Stimulated activated effector memory CD8-positive, alpha-beta T cell treated with anti-CD3 and anti-CD28 coated beads, Interleukin-12 subunit alpha, Interleukin-12 subunit beta, amount 100 ng/mL, for 72 hours (primary cell): Measurements from ENCODE around the gene SCAPER.

Source experiments
- ATAC-seq: fragments of 150-1000 bp; cut with Tn5 transposase; 2 replicates; pipeline ENCODE4 v1.10.0; 2021
- DNase-seq, 2 donors: peaks; one replicate each; pipeline ENCODE4 v3.0.0; 2021 to 2022; ENCODE audit warnings: low spot score in 2 of 2
- H3K27ac Mint-ChIP-seq: one replicate; pipeline ENCODE4 v1.8.0; 2022; ENCODE audit warnings: mild to moderate bottlenecking, mixed read lengths
- H3K36me3 Mint-ChIP-seq: one replicate; pipeline ENCODE4 v1.8.0; 2022; ENCODE audit warnings: mild to moderate bottlenecking, mixed read lengths
- H3K4me1 Mint-ChIP-seq: one replicate; pipeline ENCODE4 v1.8.0; 2022; ENCODE audit warnings: mixed read lengths
- H3K4me3 Mint-ChIP-seq: one replicate; pipeline ENCODE4 v1.8.0; 2022; ENCODE audit warnings: mild to moderate bottlenecking, mixed read lengths
- H3K9me3 Mint-ChIP-seq: one replicate; pipeline ENCODE4 v1.8.0; 2022; ENCODE audit warnings: mixed read lengths

The SCAPER gene

DNA sequence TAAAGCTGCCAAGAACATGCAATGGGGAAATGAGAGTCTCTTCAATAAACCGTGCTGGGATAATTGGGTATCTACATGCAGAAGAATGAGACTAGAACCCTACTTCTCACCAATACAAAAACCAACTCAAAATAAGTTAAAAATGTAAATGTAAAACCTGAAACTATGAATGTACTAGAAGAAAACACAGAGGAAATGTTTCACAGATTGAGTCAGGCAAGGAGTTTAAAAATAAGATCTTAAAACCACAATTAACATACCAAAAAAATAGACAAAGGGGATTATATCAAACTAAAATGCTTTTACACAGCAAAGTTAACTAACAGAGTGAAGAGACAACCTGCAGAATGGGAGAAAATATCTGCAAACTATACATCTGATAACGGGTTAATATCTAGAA is 478.2 kb downstream of the SCAPER start:
- no peak overlapping the region for H3K4me3 Mint-ChIP-seq
- no peaks in the 10 kb centered on the region for H3K4me1 Mint-ChIP-seq
- ATAC-seq (no peak), DNase-seq (no peak)
- H3K27ac Mint-ChIP-seq, result no peak overlapping the region
- peaks cover 13% of the 10 kb centered on the region for H3K9me3 Mint-ChIP-seq
- no peaks in the 10 kb centered on the region for H3K36me3 Mint-ChIP-seq

DNA sequence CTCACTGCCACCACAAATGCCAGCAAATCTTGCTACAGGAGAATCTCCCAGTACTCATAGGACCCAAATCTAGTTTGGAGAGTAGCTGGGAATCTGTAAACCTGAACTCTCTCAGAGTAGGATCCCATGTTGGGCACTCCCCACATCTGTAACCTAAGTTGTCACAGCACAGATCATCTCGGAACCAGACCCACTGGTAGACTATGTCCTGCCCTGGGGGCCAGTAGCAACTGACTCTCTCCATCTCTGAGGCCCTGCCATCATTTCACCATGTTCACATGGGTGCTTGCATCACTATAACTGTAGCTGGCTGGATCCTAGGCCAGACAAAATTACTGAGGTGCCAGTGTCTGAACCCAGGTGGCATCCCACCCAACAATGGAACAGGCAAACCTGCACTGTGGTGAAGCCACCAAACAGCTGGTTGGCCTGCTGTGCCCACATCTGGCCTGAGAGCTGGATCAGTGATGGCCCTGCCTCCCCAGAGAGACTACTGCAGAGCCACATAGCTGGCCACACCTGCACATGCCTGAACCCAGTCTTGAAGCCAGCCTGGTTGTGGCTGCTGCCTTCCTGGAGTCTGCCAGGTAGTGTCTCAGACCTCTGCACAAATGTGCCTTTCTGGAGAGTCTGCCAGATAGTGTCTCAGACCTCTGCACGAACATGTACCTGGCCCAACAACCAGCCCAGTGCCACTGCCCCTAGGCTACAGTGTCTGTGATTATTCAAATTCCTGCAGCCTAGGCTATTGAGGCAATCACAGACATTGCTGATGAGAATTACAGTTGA is 486.6 kb downstream of the SCAPER start:
- no peaks in the 10 kb centered on the region for H3K36me3 Mint-ChIP-seq
- DNase-seq (no peak), ATAC-seq (peak; percentile 8)
- H3K4me3 Mint-ChIP-seq, result no peak overlapping the region
- H3K27ac Mint-ChIP-seq, result no peak overlapping the region
- H3K9me3 Mint-ChIP-seq, result peaks cover 2% of the 10 kb centered on the region
- H3K4me1 Mint-ChIP-seq, result no peaks in the 10 kb centered on the region

DNA sequence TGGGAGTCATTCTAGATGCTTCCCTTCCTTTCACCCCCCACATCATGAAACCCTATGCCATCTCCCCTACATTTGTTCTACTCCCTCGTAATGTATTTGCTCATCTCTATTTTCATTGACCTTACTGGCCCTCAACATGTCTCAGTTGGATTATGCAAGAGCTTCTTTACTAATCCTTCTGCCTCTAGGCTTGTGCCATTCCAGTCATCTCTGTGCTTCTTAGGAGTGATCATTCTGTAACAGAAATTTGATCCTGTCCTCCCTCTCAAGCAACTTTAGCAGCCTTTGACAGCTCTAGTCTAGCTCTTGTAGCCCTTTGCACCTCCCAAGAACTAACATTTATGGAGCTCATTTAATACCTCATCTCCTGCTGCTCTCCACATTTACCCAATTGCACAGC is 503.9 kb downstream of the SCAPER start:
- no peaks in the 10 kb centered on the region for H3K9me3 Mint-ChIP-seq
- H3K36me3 Mint-ChIP-seq, result peaks cover 7% of the 10 kb centered on the region
- no peak overlapping the region for H3K27ac Mint-ChIP-seq
- H3K4me3 Mint-ChIP-seq, result no peak overlapping the region
- H3K4me1 Mint-ChIP-seq, result no peaks in the 10 kb centered on the region
- ATAC-seq (no peak), DNase-seq (no peak)

DNA sequence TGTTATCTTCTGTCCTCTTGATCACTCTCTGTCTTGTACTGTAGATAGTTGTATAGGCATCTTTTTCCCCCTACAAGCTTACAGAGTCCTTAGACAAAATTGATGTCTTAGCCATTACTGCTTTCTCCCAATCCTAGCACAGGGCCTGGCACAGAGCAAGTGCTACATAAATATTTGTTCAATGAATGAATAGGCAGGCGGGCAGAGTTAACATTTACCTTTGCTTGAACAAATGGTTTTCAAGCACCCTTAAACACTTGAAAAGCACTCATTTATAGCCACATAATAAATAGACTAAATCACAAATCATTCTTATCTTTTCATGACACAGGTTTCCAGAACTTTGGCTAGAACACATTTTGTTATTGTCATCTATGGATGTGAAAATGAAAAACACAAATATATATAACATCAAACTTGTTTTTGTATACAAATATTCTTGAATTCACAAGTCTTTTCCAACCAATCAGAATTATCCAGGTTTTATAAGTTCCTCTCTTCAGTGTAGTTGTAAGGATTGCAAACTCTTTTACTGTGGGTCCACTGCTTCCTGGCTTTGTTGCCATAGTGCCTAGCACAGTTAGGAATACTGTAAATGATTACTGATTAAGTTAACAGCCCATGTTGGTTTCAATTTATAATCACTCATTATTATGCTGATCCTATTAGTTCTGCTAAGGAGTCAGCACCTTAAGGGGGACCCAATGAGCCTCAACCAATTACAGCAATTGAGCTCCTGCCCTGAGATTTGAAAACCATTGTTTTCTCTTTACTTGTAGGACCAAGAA is 506.6 kb downstream of the SCAPER start:
- no peak overlapping the region for H3K27ac Mint-ChIP-seq
- no peaks in the 10 kb centered on the region for H3K4me1 Mint-ChIP-seq

DNA sequence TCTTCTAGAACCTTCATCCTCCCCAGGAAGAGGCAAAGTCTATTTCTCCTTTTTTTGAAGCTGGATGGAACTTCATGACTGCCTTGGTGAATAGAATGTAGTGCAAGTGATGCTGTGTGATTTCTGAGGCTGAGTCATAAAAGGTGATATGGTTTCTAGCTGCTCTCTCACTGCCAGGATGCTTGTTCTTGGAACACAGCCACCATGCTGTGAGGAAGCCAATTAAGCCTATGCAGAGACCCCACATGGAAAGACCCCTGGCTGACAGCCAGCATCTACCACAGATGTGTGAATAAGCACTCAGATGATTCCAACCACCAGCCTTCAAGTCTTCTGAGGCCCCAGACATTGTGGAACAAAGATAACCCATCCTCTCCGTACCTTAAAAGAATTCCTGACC is 511.5 kb downstream of the SCAPER start:
- H3K4me1 Mint-ChIP-seq, result no peaks in the 10 kb centered on the region
- no peaks in the 10 kb centered on the region for H3K9me3 Mint-ChIP-seq
- DNase-seq (no peak), ATAC-seq (peak; percentile 51)
- H3K4me3 Mint-ChIP-seq, result no peak overlapping the region
- no peak overlapping the region for H3K27ac Mint-ChIP-seq
- H3K36me3 Mint-ChIP-seq, result no peaks in the 10 kb centered on the region

More for the DNA sequence above, 506.6 kb downstream of the SCAPER start:
- ATAC-seq (no peak), DNase-seq (no peak)
- Mint-ChIP-seq H3K9me3 (no peaks in the 10 kb centered on the region), H3K4me3 (no peak overlapping the region), H3K36me3 (peaks cover under 1% of the 10 kb centered on the region)

DNA sequence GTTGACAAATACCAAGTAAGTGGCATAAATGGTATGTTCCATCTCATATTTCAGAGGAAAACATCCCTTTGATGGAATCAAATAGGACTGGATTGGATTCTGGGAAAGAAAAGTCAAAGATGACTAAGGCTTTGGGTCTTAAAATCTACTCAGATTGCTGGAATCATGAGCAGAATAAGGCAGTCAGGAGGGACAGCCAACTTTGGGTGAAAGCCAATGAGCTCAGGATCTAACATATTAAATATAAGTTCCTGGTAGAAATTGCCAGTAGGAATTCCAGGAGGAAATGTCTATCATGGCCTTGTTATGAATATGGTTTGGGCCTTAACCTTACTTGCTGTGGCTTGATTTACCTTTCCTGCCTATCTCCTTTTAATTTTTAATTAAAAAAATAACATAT is 513.3 kb downstream of the SCAPER start:
- ATAC-seq, result no peak
- Mint-ChIP-seq H3K27ac (no peak overlapping the region), H3K4me3 (no peak overlapping the region), H3K36me3 (no peaks in the 10 kb centered on the region), H3K9me3 (no peaks in the 10 kb centered on the region), H3K4me1 (no peaks in the 10 kb centered on the region)
- DNase-seq, result no peak

DNA sequence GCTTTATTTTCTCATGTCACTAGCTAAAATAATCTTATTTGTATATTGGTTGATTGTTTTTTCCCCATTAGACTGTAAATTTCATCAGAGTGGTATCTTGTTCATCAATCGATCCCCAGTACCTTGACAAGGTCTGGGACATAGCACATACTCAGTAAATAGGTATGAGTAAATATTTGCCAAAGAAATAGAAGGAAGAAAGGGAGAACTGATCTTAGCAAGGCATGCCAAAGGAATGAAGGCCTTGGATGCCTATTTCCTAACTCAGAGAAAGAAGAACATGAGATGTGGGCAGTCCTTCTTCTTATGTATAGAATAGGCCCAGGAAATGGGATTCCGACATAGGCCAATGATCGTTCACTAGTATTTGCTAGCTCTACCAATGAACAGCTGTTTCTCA is 513.8 kb downstream of the SCAPER start:
- ATAC-seq (no peak), DNase-seq (no peak)
- Mint-ChIP-seq H3K4me1 (no peaks in the 10 kb centered on the region), H3K9me3 (no peaks in the 10 kb centered on the region), H3K4me3 (no peak overlapping the region), H3K27ac (no peak overlapping the region), H3K36me3 (no peaks in the 10 kb centered on the region)

DNA sequence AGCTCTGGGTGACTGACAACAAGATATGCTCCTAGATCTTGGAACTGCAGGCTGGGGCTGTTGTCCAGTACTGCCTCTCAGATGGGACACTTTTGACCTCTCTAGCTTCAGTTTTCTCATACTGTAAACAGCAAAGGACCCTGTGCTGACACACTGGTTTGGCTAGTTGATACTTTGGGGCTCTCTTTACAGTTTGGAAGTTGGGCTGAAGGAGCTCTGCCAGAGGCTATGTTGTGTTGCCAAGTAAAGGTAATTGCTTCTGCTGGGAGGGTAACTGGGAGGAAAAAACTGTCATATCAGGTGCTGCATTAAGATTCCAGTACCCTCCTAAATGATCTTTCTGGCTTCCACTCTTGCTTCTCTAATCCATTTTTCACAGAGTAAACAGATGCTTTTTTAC is 514.6 kb downstream of the SCAPER start:
- DNase-seq (no peak), ATAC-seq (no peak)
- no peak overlapping the region for H3K4me3 Mint-ChIP-seq
- H3K36me3 Mint-ChIP-seq, result no peaks in the 10 kb centered on the region
- no peaks in the 10 kb centered on the region for H3K9me3 Mint-ChIP-seq
- no peak overlapping the region for H3K27ac Mint-ChIP-seq
- H3K4me1 Mint-ChIP-seq, result no peaks in the 10 kb centered on the region

DNA sequence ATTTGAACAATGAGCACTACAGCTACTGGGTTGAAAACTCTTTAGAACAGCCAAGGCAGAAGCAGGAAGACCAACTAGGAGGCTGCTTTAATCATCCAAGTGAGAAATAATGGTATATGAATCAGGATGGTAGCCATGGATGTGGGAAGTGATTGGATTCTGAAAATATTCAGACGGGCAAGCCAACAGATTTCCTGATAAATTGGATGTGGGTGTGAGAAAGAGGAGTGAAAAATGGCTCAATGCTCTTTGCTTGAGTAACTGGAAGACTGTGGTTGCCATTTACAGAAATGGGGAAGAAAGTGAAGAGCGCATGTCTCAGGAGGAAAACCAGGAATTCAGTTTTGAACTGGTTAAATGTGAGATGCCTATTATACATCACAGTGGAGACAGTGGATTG is 518.2 kb downstream of the SCAPER start:
- Mint-ChIP-seq H3K9me3 (no peaks in the 10 kb centered on the region), H3K4me1 (no peaks in the 10 kb centered on the region)

DNA sequence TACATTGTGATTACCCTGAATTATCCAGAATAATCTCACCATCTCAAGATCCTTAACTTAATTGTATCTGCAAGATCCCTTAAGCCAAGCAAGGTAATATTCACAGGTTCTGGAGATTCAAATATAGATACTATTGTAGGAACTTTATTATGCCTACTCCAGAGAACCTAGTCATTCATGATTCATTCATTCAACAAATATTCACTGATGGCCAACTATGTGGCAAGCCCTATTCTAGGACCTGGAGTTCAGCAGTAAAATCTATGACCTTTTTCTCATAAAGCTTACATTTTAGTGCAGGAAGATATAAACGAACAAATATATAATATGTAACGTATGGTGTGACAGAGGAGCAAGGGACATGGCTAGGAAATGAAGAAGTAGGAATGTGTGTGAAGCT is 519.0 kb downstream of the SCAPER start:
- no peaks in the 10 kb centered on the region for H3K9me3 Mint-ChIP-seq
- H3K36me3 Mint-ChIP-seq, result no peaks in the 10 kb centered on the region
- no peak for DNase-seq
- H3K4me1 Mint-ChIP-seq, result no peaks in the 10 kb centered on the region
- H3K27ac Mint-ChIP-seq, result no peak overlapping the region
- H3K4me3 Mint-ChIP-seq, result no peak overlapping the region
- no peak for ATAC-seq

More for the DNA sequence above, 518.2 kb downstream of the SCAPER start:
- Mint-ChIP-seq H3K27ac (no peak overlapping the region), H3K36me3 (no peaks in the 10 kb centered on the region), H3K4me3 (no peak overlapping the region)
- no peak for ATAC-seq
- DNase-seq, result no peak

DNA sequence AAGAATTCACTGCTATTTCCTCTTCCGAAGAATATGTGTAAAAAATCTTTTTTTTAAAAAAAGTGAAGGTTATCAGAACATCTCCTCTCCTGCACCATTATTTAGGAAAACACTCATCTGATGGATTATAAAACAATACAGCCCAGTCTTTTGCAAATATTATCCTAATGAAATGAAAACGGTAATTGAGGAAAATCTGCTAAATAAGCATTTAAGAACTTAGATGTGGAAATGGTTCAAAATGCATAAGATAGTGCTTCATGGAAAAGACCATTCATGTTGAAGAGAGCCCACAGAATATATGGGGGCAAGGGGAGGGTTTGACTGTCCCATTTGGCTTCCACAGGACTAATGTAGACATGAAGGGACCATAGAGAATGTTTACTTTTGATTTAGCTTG is 520.7 kb downstream of the SCAPER start:
- Mint-ChIP-seq H3K36me3 (no peaks in the 10 kb centered on the region), H3K27ac (no peak overlapping the region), H3K4me3 (no peak overlapping the region), H3K9me3 (no peaks in the 10 kb centered on the region), H3K4me1 (no peaks in the 10 kb centered on the region)
- DNase-seq, result no peak
- no peak for ATAC-seq

DNA sequence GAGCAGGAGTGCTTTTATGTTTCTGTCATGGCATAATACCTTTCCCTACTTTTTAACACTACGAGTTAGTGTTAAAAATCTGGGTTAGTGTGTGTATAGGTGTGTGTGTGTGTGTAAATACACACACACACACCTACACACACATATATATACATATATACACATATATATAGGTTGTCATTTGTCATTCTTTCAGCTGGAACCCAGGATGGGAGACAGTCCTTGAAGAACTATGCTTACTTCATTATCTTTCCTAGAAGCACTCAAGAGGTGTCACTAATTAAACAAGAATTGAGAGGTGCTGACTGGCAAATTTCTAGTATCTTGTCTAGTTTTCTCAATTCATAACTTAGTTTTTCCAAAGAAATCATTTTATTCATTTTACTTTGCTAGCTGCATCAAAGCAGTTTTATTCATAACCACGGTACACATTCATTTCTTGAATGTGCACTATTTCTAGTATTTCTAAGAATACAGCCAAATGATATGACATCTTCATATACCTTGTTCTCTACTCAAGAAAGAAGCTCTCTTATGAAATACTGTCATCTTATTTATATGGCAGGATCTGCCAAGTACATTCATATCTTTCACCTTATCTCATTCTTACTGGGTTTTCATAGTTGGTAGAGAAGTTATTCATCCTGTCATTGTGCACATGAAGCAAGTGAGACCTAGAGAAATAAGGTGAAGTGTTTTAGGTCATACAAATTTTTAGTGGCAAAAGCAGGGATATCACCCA is 522.0 kb downstream of the SCAPER start:
- DNase-seq (no peak), ATAC-seq (peak; percentile 92)
- H3K4me3 Mint-ChIP-seq, result no peak overlapping the region
- H3K27ac Mint-ChIP-seq, result no peak overlapping the region
- H3K9me3 Mint-ChIP-seq, result no peaks in the 10 kb centered on the region
- peaks cover 3% of the 10 kb centered on the region for H3K36me3 Mint-ChIP-seq
- no peaks in the 10 kb centered on the region for H3K4me1 Mint-ChIP-seq

DNA sequence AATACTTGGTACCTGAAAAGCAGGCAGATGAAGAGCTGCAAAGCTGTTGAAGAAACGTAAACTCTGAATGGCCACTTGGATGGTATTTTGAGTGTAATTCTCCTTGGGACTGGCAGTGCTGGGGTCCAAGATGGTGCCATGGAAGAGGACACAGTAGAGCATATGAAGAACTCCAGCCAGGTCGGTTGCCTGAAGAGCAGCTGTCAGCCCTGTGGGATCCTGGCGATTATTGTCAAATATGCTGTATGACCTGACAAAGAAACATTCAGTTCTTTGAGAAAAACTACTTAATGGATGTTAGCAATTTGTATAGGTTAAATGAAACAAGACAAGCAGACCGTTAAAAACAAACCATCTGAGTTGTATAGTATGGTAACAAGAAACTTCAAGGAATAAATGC is 523.8 kb downstream of the SCAPER start:
- no peaks in the 10 kb centered on the region for H3K9me3 Mint-ChIP-seq
- peaks cover 6% of the 10 kb centered on the region for H3K36me3 Mint-ChIP-seq
- DNase-seq, result no peak

DNA sequence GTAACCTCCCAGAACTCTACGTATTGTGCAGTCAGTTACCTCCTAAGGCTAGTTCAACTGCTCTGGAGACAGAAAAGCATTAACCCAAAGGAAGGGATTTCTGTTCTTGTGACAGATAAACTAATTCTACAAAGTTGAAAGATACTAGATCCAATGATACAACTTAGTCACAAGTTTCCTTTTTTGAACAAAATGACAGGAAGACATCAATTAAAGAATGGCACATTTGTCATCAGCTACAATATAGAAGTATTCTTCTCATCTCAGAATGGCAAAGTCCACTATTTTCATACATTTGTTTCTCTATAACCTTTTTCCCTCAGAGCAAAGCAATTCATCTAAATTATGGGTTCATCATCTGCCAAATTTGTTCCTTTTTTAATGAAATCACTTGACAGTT is 524.9 kb downstream of the SCAPER start:
- DNase-seq, result no peak
- Mint-ChIP-seq H3K27ac (no peak overlapping the region), H3K4me3 (no peak overlapping the region), H3K4me1 (no peaks in the 10 kb centered on the region), H3K36me3 (peaks cover 6% of the 10 kb centered on the region), H3K9me3 (no peaks in the 10 kb centered on the region)
- no peak for ATAC-seq

More for the DNA sequence above, 523.8 kb downstream of the SCAPER start:
- ATAC-seq, result no peak
- H3K27ac Mint-ChIP-seq, result no peak overlapping the region
- no peak overlapping the region for H3K4me3 Mint-ChIP-seq
- no peaks in the 10 kb centered on the region for H3K4me1 Mint-ChIP-seq

DNA sequence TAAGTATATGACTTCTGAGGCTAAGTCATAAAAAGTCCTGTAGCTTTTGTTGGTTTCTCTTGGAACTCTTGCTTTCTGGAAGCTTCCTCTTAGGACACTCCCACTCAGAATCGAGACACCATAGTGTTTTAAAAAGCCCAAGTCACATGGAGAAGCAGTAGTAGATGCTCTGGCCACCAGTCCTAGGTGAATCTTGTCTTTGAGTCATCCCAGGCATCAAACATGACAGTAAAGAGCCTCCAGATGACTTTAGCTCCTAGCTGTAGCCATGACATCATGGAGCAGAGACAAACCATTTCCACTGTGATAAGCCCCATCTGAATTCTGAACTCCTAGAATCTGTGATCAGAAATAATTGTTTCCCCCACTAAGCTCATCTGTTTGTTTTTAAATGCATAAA is 526.4 kb downstream of the SCAPER start:
- no peaks in the 10 kb centered on the region for H3K9me3 Mint-ChIP-seq
- no peak overlapping the region for H3K27ac Mint-ChIP-seq
- H3K4me1 Mint-ChIP-seq, result no peaks in the 10 kb centered on the region
- no peak for DNase-seq
- H3K4me3 Mint-ChIP-seq, result no peak overlapping the region
- peaks cover 6% of the 10 kb centered on the region for H3K36me3 Mint-ChIP-seq
- ATAC-seq, result peak; percentile 54
